Activated CD4-positive, CD25-positive, alpha-beta regulatory T cell treated with anti-CD3 and anti-CD28 coated beads, Interleukin-2, amount 50 U/mL, for 72 hours (primary cell): Measurements from ENCODE around the gene PSPH.
"Not testable (repeated sequence)": the region's sequence is repeated elsewhere in the genome, so short reads cannot be mapped to it uniquely, and the experiment has no call there.

Source experiments
- DNase-seq: peaks from one replicate; pipeline ENCODE4 v3.0.0; 2021

Gene PSPH

DNA sequence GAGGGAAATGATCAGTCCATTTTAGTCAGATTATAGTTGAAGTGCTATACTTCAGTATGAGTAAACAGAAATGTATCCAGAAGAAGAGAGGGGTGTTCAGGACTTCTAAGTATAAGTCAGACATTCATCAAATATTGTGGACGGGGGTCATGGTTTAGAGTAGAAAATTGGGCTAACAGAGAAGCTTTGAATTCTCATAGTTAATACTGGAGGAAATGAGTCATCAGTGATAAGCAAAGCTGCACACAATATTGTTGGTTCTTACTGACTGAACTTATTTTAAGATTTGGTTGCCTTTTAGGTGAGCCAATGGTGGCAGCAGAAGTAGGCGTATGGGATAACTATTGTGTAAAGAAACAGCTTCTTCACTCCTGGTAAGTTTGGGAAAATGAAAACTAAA lies 11.1 kb upstream of the PSPH start:
- no peak for DNase-seq

DNA sequence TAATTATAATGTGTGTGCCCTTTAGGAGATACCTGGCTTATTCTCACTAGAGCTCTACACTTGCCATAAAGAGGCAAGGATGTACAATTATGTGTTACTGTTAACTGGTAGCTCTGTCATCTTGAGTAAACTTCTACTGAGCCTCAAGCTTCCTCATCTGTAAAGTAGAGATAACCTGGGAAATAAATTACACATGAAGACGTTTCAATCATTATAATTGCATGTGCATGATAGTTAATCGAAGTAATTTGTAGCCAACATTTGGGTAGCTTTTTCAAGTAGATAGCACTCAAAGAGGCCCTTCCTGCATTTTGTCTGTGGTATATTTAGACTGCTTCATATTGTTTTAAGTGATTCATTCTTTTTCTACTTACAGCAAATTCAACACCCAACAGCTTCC lies 2.7 kb upstream of the PSPH start:
- no peak for DNase-seq

GRCh38 chr7:56053379-56053778 lies 2.1 kb upstream of the PSPH start:
- DNase-seq = no peak

- DNase-seq = no peak
Observed at GRCh38 chr7:56051053-56051338, 248 bp downstream of the PSPH start.

- DNase-seq = not testable (repeated sequence)
Observed at GRCh38 chr7:56048763-56049162, 2.5 kb downstream of the PSPH start.

DNA sequence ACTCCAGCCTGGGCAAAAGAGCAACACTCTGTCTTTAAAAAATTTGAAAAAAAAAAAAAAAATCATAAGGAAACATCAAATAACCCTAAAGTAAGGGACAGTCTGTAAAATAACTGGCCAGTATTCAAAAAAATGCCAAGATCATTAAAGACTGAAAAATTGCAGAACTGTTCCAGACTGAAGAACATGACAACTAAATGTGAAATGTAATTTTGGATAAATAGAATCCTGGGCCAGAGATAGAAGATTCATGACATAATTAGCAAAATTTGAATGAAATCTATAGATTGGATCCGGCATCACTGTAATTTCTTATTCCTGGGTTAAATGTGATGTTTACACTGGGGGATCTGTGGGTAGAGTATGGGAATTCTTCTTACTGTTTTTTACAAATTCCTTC lies 3.0 kb downstream of the PSPH start:
- DNase-seq = no peak

DNA sequence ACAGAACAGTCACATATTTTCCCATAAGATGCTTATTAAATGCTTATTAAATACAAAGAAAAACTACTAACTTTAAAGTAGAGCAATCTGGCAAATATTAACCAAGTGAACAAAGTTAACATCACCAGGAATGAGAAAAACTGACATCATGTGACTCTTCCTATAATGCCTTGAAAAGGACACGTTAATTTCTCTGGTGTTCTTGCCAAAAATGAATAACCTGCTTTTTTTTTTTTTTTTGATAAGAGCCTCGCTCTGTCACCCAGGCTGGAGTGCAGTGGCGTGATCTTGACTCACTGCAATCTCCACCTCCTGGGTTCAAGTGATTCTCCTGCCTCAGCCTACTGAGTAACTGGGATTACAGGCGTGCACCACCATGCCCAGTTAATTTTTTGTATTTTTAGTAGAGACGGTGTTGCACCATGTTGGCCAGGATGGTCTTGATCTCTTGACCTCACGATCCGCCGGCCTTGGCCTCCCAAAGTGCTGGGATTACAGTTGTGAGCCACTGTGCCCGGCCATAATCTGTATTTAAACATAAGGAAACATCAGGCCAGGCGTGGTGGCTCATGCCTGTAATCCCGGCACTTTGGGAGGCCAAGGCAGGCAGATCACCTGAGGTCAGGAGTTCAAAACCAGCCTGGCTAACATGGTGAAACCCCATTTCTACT lies 3.7 kb downstream of the PSPH start:
- DNase-seq = not testable (repeated sequence)

- DNase-seq = no peak
Observed at GRCh38 chr7:56046721-56047445, 4.4 kb downstream of the PSPH start.

GRCh38 chr7:56045758-56046157 lies 5.5 kb downstream of the PSPH start:
- DNase-seq = not testable (repeated sequence)

DNA sequence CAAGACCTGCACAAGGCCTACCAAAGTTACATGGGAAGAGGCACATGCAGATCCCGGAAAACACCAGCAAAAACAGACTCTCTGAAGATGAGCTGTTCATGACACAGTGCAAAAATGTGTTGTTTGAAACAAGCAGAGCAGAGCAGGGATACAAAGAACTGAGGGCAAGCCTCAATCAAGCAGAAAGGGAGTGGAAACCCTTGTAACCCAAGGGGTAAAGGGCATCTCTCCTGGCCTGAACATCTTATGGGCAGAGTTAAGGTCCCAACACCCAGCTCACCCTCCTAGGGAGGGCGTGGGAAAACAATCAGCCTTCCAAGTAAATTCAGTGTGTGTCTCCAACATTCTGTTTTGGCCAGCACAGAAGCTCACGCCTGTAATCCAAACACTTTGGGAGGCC lies 10.5 kb downstream of the PSPH start:
- no peak for DNase-seq

DNA sequence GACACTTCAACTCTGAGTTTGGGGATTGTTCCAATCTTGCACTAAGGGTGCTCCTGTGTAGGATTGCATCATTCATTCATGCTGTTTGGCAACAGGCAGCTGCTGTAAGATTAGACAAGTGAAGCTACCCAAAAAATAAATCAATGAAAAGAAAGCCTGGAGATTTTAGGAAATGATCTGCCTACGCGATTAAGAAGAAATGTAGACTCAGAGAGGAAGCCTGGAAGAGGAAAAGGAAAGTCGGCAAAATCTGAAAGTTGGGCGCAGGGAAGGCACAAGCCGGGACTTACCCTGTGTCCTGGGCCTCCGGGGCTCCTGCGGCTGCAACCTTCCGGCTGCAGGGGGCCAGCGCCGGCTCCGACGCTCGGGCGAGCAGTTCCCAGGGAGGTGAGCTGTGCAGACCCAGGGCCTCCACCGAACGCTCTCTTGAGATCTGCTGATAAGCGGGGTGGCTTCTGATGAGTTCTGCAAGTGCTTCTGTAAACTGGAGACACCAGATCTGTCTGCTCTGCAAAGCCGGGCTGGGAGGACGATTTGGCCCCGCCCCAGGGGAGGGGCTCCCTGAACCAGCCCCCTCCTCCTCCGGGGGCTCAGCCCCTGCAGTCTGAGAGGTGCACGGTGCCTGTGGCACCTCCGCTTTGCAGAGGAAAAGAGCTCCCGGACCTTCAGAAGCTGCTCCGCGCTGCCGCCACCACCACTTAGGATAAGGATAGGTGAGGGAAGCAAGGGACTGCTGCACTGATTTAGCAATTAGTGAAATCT lies 17.4 kb downstream of the PSPH start:
- peak; percentile 71 for DNase-seq

DNA sequence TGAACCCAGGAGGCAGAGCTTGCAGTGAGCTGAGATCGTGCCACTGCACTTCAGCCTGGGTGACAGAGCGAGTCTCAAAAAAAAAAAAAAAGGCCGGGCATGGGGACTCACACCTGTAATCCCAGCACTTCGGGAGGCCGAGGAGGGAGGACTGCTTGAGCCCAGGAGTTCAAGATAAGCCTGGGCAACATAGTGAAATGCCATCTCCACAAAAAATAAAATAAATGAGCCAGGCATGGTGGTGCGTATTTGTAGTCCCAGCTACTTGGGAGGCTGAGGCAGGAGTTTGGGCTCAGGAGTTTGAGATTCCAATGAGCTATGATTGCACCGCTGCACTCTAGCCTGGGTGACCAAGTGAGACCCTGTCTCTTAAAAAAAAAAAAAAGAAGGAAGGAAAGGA lies 18.7 kb downstream of the PSPH start:
- DNase-seq = not testable (repeated sequence)

- not testable (repeated sequence) for DNase-seq
Observed at GRCh38 chr7:56031556-56031955, 19.7 kb downstream of the PSPH start.

GRCh38 chr7:56030340-56030739 lies 20.9 kb downstream of the PSPH start:
- DNase-seq = no peak

DNA sequence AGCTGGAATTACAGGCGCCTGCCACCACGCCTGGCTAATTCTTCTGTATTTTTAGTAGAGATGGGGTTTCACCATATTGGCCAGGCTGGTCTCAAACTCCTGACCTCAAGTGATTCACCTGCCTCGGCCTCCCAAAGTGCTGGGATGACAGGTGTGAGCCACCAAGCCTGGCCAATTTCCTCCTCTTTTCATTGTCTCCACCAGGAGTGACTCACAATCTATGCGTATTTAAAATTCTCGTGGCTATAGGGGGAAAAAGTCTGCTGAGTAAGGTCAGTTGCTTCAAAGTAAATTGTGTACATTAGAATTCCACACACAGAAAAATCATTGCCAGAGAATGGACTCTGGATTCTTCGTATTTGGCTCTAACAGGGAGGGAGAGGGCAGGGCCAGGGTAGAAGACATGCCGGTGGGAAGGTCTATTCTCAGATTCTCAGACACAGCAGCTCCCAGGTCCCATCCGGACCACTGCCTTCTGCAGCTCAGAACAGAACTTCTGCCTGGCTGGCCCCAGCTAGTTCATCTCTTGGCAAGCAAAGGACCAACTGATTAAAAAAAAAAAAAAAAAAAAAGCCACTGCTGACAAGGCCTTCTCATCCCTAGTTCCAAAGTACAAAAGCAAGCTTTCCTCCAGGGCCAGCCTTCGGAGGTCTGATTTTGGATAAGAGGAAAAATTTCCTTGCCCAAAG lies 22.2 kb downstream of the PSPH start:
- DNase-seq = no peak

- DNase-seq = no peak
Observed at GRCh38 chr7:56026538-56026937, 24.7 kb downstream of the PSPH start.

- no peak for DNase-seq
Observed at GRCh38 chr7:56023500-56023899, 27.7 kb downstream of the PSPH start.

- no peak for DNase-seq
Observed at GRCh38 chr7:56019501-56019900, 31.7 kb downstream of the PSPH start.

DNA sequence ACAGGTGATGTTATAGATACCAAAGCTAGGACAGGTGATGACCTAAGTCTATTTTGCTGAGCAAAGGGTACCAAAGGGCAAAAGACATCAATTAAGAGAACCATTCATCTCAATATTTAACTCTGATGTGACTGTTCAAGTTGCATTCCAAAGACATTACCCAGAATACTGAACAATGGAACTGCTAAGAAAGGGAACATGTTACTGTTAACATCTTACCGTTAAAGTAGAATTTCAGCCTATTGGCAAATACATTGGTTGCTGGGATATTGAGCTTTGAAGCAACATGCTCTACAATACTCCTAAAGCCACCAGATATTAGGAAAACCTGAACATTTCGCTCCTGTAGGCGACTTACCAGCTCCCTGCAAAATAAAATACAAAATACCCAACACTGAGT lies 34.2 kb downstream of the PSPH start:
- not testable (repeated sequence) for DNase-seq

GRCh38 chr7:56009695-56010094 lies 41.5 kb downstream of the PSPH start:
- DNase-seq = no peak

GRCh38 chr7:56007891-56008290 lies 43.4 kb downstream of the PSPH start:
- DNase-seq = no peak

GRCh38 chr7:56007167-56007652 lies 44.0 kb downstream of the PSPH start:
- DNase-seq = no peak

DNA sequence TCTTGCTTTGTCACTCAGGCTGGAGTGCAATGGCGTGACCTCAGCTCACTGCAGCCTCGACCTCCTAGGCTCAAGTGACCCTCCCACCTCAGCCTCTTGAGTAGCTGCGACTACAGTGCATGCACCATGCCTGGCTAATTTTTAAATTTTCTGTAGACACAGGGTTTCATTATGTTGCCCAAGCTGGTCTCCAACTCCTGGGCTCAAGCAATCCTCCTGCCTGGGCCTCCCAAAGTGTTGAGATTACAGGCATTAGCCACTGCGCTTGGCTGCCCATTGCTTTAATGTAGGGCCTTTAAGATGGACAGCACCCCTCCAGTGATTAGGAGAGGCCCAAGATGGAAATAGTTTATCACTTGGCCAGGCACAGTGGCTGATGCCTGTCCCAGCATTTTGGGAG lies 47.5 kb downstream of the PSPH start:
- DNase-seq = no peak
